H9 (cell line): Measurements from ENCODE around the gene SAG. TPM values are rescaled to one million over a fixed set of nuclear protein-coding genes. Genes with fewer than 3 reads are reported as not detected.

ENCODE experiments used
- DNase-seq: peaks from one replicate; pipeline ENCODE4 v3.0.0-alpha.2; 2017
- H2AFZ ChIP-seq: one replicate; pipeline ENCODE4 v1.6.1; 2013; ENCODE audit warnings: mild to moderate bottlenecking, low read length, control low read depth, moderate library complexity
- H2AK5ac ChIP-seq: 2 replicates; pipeline ENCODE4 v1.6.1; 2013; ENCODE audit warnings: low read length, control low read depth, mixed read lengths; ENCODE audit not compliant: insufficient read length
- H2BK120ac ChIP-seq: one replicate; pipeline ENCODE4 v1.6.1; 2013; ENCODE audit warnings: low read depth, mild to moderate bottlenecking, low read length, control low read depth, inconsistent platforms; ENCODE audit not compliant: poor library complexity, severe bottlenecking
- H2BK12ac ChIP-seq: 2 replicates; pipeline ENCODE4 v1.6.1; 2013; ENCODE audit warnings: low read length, control low read depth, mixed read lengths, low read depth; ENCODE audit not compliant: insufficient read length
- H2BK15ac ChIP-seq: 2 replicates; pipeline ENCODE4 v1.6.1; 2013; ENCODE audit warnings: low read depth, low read length, control low read depth
- H2BK20ac ChIP-seq: one replicate; pipeline ENCODE4 v1.6.1; 2013; ENCODE audit warnings: low read depth, mild to moderate bottlenecking, low read length, control low read depth, inconsistent platforms; ENCODE audit not compliant: poor library complexity, severe bottlenecking
- H2BK5ac ChIP-seq: 2 replicates; pipeline ENCODE4 v1.6.1; 2013; ENCODE audit warnings: low read length, control low read depth, mixed read lengths; ENCODE audit not compliant: insufficient read length
- H3K14ac ChIP-seq: 2 replicates; pipeline ENCODE4 v1.6.1; 2013; ENCODE audit warnings: low read length, control low read depth; ENCODE audit not compliant: insufficient read depth
- H3K18ac ChIP-seq: 2 replicates; pipeline ENCODE4 v1.6.1; 2013; ENCODE audit warnings: low read depth, mild to moderate bottlenecking, mixed read lengths, low read length, control low read depth; ENCODE audit not compliant: insufficient read length
- H3K23ac ChIP-seq: 2 replicates; pipeline ENCODE4 v1.6.1; 2013; ENCODE audit warnings: low read length, control low read depth, mixed read lengths, low read depth; ENCODE audit not compliant: insufficient read length
- H3K23me2 ChIP-seq: 2 replicates; pipeline ENCODE4 v1.6.1; 2013; ENCODE audit warnings: low read depth, mild to moderate bottlenecking, mixed read lengths, low read length, control low read depth; ENCODE audit not compliant: insufficient read length, poor library complexity, severe bottlenecking
- H3K27ac ChIP-seq: 2 replicates; pipeline ENCODE4 v1.5.1; 2013; ENCODE audit warnings: low read length, control low read depth, mixed read lengths, low read depth; ENCODE audit not compliant: insufficient read length
- H3K27me3 ChIP-seq: 2 replicates; pipeline ENCODE4 v1.6.1; 2013; ENCODE audit warnings: low read length, control low read depth, inconsistent platforms; ENCODE audit not compliant: insufficient read depth
- H3K4ac ChIP-seq: 2 replicates; pipeline ENCODE4 v1.6.1; 2013; ENCODE audit warnings: low read depth, mild to moderate bottlenecking, control low read depth, inconsistent platforms, low read length, moderate library complexity
- H3K4me1 ChIP-seq: 2 replicates; pipeline ENCODE4 v1.6.1; 2013; ENCODE audit warnings: low read length, control low read depth, inconsistent platforms; ENCODE audit not compliant: insufficient read depth
- H3K4me2 ChIP-seq: 2 replicates; pipeline ENCODE4 v1.6.1; 2013; ENCODE audit warnings: low read length, control low read depth, mixed read lengths; ENCODE audit not compliant: insufficient read length, insufficient read depth
- H3K56ac ChIP-seq: 2 replicates; pipeline ENCODE4 v1.6.1; 2013; ENCODE audit warnings: low read depth, mild to moderate bottlenecking, mixed read lengths, low read length, control low read depth; ENCODE audit not compliant: insufficient read length
- H3K79me1 ChIP-seq: 2 replicates; pipeline ENCODE4 v1.6.1; 2013; ENCODE audit warnings: low read depth, mild to moderate bottlenecking, moderate library complexity, low read length, control low read depth, inconsistent platforms; ENCODE audit not compliant: insufficient read depth, poor library complexity, severe bottlenecking
- H3K79me2 ChIP-seq: 2 replicates; pipeline ENCODE4 v1.6.1; 2013; ENCODE audit warnings: low read length, control low read depth, inconsistent platforms; ENCODE audit not compliant: insufficient read depth
- H3K9ac ChIP-seq: 2 replicates; pipeline ENCODE4 v1.6.1; 2013; ENCODE audit warnings: low read length, control low read depth, mixed read lengths; ENCODE audit not compliant: insufficient read length; ENCODE audit errors: extremely low read depth
- H3K9me3 ChIP-seq: one replicate; pipeline ENCODE4 v1.6.1; 2013; ENCODE audit warnings: low read depth, low read length, inconsistent platforms; ENCODE audit not compliant: control insufficient read depth
- H3T11ph ChIP-seq: one replicate; pipeline ENCODE4 v1.6.1; 2013; ENCODE audit warnings: mild to moderate bottlenecking, low read length, control low read depth, inconsistent platforms
- H4K20me1 ChIP-seq: one replicate; pipeline ENCODE4 v1.6.1; 2013; ENCODE audit not compliant: control insufficient read depth, insufficient read length, insufficient read depth
- H4K5ac ChIP-seq: 2 replicates; pipeline ENCODE4 v1.6.1; 2013; ENCODE audit warnings: low read depth, mild to moderate bottlenecking, mixed read lengths, low read length, control low read depth; ENCODE audit not compliant: insufficient read length
- H4K8ac ChIP-seq: replicated peaks from 2 replicates; pipeline ENCODE4 v1.6.1; 2013; ENCODE audit warnings: low read length, control low read depth, mixed read lengths, low read depth; ENCODE audit not compliant: insufficient read length
- H4K91ac ChIP-seq: 2 replicates; pipeline ENCODE4 v1.6.1; 2013; ENCODE audit warnings: low read depth, mild to moderate bottlenecking, moderate library complexity, mixed read lengths, low read length, control low read depth; ENCODE audit not compliant: insufficient read length
- H3K27ac Mint-ChIP-seq, 3 experiments: 2 replicates in 2 of 3; 3 replicates in 1 of 3; pipeline ENCODE4 v1.8.0; 2020 to 2021; ENCODE audit warnings: mixed read lengths in 3 of 3, mild to moderate bottlenecking in 1 of 3, moderate library complexity in 1 of 3
- H3K27me3 Mint-ChIP-seq: 2 replicates; pipeline ENCODE4 v1.8.0; 2021; ENCODE audit warnings: low read depth, mild to moderate bottlenecking, moderate library complexity, mixed read lengths
- H3K36me3 Mint-ChIP-seq, 3 experiments: 2 replicates in 2 of 3; 3 replicates in 1 of 3; pipeline ENCODE4 v1.8.0; 2020 to 2021; ENCODE audit warnings: low read depth in 3 of 3, mixed read lengths in 3 of 3; ENCODE audit not compliant: insufficient read depth in 1 of 3
- H3K4me1 Mint-ChIP-seq, 2 experiments: 2 replicates each; pipeline ENCODE4 v1.8.0; 2020; ENCODE audit warnings: mixed read lengths in 2 of 2
- H3K4me3 Mint-ChIP-seq, 2 experiments: 2 replicates in 1 of 2; 3 replicates in 1 of 2; pipeline ENCODE4 v1.8.0; 2020 to 2021; ENCODE audit warnings: mild to moderate bottlenecking in 2 of 2, mixed read lengths in 2 of 2, moderate library complexity in 1 of 2
- H3K9me3 Mint-ChIP-seq, 2 experiments: 2 replicates in 1 of 2; 3 replicates in 1 of 2; pipeline ENCODE4 v1.8.0; 2020; ENCODE audit warnings: mild to moderate bottlenecking in 2 of 2, mixed read lengths in 2 of 2, moderate library complexity in 1 of 2
- CTCF ChIP-seq: fragments of 200-600 bp; sonication (generic); conservative IDR thresholded peaks from 3 replicates; pipeline ENCODE4 v1.8.0; 2021; ENCODE audit warnings: antibody characterized with exemption, mild to moderate bottlenecking
- WGBS: extraction: QIAGEN DNeasy Blood & Tissue Kit; methylation state at CpG from one replicate; pipeline ENCODE4 v1.1.7; 2013; ENCODE audit warnings: missing lambda C conversion rate, low lambda C conversion rate, mixed read lengths; ENCODE audit not compliant: insufficient read length; ENCODE audit errors: extremely low coverage; 5-methylcytosine and 5-hydroxymethylcytosine counted together
- total RNA-seq: library from RNA; stranded (reverse); gene quantifications from 2 replicates; pipeline ENCODE4 v1.2.1, GENCODE V29; 2021

SAG gene
- total RNA-seq, 1 experiment from 2014 or later = not detected

GRCh38 chr2:233311241-233311926 lies 3.8 kb downstream of the SAG start:
- H3K56ac ChIP-seq = no peak overlapping the region
- TF ChIP-seq CTCF = peak; percentile 19; the same call in 1 of the 3 replicates
- no peak overlapping the region for H2AFZ ChIP-seq
- H3K14ac ChIP-seq = no peak overlapping the region; the same call in 1 of the 2 replicates
- H3K18ac ChIP-seq = no peak overlapping the region
- H3K9ac ChIP-seq = no peak overlapping the region
- H3K4me1 ChIP-seq = no peaks in the 10 kb centered on the region
- H2BK15ac ChIP-seq = no peak overlapping the region
- Mint-ChIP-seq H3K9me3 (no peaks in the 10 kb centered on the region; a peak in 1 of 5 replicates), H3K36me3 (no peaks in the 10 kb centered on the region), H3K27ac (no peak overlapping the region), H3K4me3 (no peak overlapping the region), H3K4me1 (0 out of 4 replicates have a peak, but pooled peaks cover 0 to 3% of the 10 kb centered on the region in 2 experiments), H3K27me3 (peaks cover 22% of the 10 kb centered on the region)
- no peak overlapping the region for H2BK20ac ChIP-seq
- H3K4me2 ChIP-seq = no peak overlapping the region
- WGBS = no CpG with 5 or more reads among the region's 11 CpGs
- H2BK12ac ChIP-seq = no peak overlapping the region
- no peaks in the 10 kb centered on the region for H3K27me3 ChIP-seq
- H2AK5ac ChIP-seq = no peak overlapping the region
- no peak overlapping the region for H3K4ac ChIP-seq
- no peaks in the 10 kb centered on the region for H3K9me3 ChIP-seq
- H4K20me1 ChIP-seq = no peaks in the 10 kb centered on the region
- H3K79me1 ChIP-seq = no peaks in the 10 kb centered on the region
- no peak overlapping the region for H4K8ac ChIP-seq
- H4K91ac ChIP-seq = no peak overlapping the region
- no peak overlapping the region for H3T11ph ChIP-seq
- no peaks in the 10 kb centered on the region for H3K23me2 ChIP-seq
- no peak overlapping the region for H4K5ac ChIP-seq
- no peak for DNase-seq
- no peak overlapping the region for H2BK120ac ChIP-seq
- H2BK5ac ChIP-seq = no peak overlapping the region
- H3K79me2 ChIP-seq = no peaks in the 10 kb centered on the region
- H3K23ac ChIP-seq = no peak overlapping the region
- no peak overlapping the region for H3K27ac ChIP-seq
